Stomach (tissue), 9 donors: Measurements from ENCODE around the gene AWAT2. TPM values are rescaled to one million over a fixed set of nuclear protein-coding genes. Genes with fewer than 3 reads are reported as not detected.

Experiments
- DNase-seq, 2 donors: peaks; one replicate each; pipeline versions ENCODE4 v3.0.0 to v3.0.0-alpha.2; 2013 to 2019
- H3K27ac ChIP-seq, 5 donors: fragments of 200-600 bp in 4 of 5; sonication (generic) in 4 of 5; one replicate each; pipeline ENCODE4 v1.5.1; 2013 to 2019; ENCODE audit warnings: mild to moderate bottlenecking in 1 of 5, moderate library complexity in 1 of 5
- H3K27me3 ChIP-seq, 3 donors: fragments of 200-600 bp; sonication (generic); one replicate each; pipeline ENCODE4 v1.5.1; 2017 to 2019; ENCODE audit warnings: mixed run types in 1 of 3
- H3K36me3 ChIP-seq, 4 donors: fragments of 200-600 bp; sonication (generic); 1 replicate in 3 of 4; 2 replicates in 1 of 4; pipeline ENCODE4 v1.5.1; 2016 to 2019
- H3K4me1 ChIP-seq, 4 donors: fragments of 200-600 bp; sonication (generic); one replicate each; pipeline ENCODE4 v1.5.1; 2016 to 2019
- H3K4me3 ChIP-seq, 4 donors: fragments of 200-600 bp; sonication (generic) in 3 of 4; one replicate each; pipeline ENCODE4 v1.5.1; 2016 to 2019; ENCODE audit warnings: mild to moderate bottlenecking in 1 of 4
- H3K9me3 ChIP-seq, 4 donors: fragments of 200-600 bp; sonication (generic); one replicate each; pipeline ENCODE4 v1.5.1; 2016 to 2019
- EP300 ChIP-seq: sonication (generic); formaldehyde crosslinking; IDR thresholded peaks from one replicate; pipeline ENCODE4 v1.6.1; 2017; ENCODE audit warnings: antibody characterized with exemption
- POLR2A ChIP-seq, 4 donors: fragments of 450-650 bp; IDR thresholded peaks; one replicate each; pipeline ENCODE4 v1.6.1; 2016; ENCODE audit warnings: antibody characterized with exemption in 4 of 4, control low read depth in 2 of 4, mild to moderate bottlenecking in 1 of 4, moderate library complexity in 1 of 4
- POLR2AphosphoS5 ChIP-seq, 3 donors: sonication (generic); formaldehyde crosslinking; IDR thresholded peaks; one replicate each; pipeline ENCODE4 v1.6.1; 2016; ENCODE audit warnings: antibody characterized with exemption in 3 of 3
- WGBS, 5 donors: extraction: QIAGEN DNeasy Blood & Tissue Kit in 3 of 5; methylation state at CpG; one replicate each; pipeline versions ENCODE4 v1.1.5 to v1.1.7; 2013 to 2018; 5-methylcytosine and 5-hydroxymethylcytosine counted together
- intact Hi-C: fragments of 100-400 bp; cut with DNase I; formaldehyde crosslinking; loops from one replicate; pipeline ENCODE4 v1.15.1; 2023; ENCODE audit warnings: low total_unique reads
- polyA plus RNA-seq, 3 donors: library from polyadenylated mRNA; stranded (reverse); fragments of 200-250 nt; gene quantifications; one replicate each; pipeline ENCODE4 v1.2.3, GENCODE V29; 2013
- total RNA-seq, 5 donors: library from RNA; depleted of rRNA; stranded (reverse); fragments of >200 nt; gene quantifications; one replicate each; pipeline versions ENCODE4 v1.1.0 to v1.2.3, GENCODE V29; 2014 to 2016
- TF ChIP-seq, protein P1 (sequence below), 7 experiments: fragments of 450-650 bp in 4 of 7; fragments of 200-600 bp in 3 of 7; sonication (generic) in 3 of 7; IDR thresholded peaks; one replicate each; pipeline ENCODE4 v1.5.1; 2016 to 2019; ENCODE audit warnings: antibody characterized with exemption in 7 of 7, control low read depth in 2 of 7, mild to moderate bottlenecking in 1 of 7
- donor health status: healthy with polysubstance abuse.
- donor health status: Bipolar disorder and iron deficiency.
- donor health status: healthy.

AWAT2 gene
- total and polyA plus RNA-seq, 8 donors: not detected

DNA sequence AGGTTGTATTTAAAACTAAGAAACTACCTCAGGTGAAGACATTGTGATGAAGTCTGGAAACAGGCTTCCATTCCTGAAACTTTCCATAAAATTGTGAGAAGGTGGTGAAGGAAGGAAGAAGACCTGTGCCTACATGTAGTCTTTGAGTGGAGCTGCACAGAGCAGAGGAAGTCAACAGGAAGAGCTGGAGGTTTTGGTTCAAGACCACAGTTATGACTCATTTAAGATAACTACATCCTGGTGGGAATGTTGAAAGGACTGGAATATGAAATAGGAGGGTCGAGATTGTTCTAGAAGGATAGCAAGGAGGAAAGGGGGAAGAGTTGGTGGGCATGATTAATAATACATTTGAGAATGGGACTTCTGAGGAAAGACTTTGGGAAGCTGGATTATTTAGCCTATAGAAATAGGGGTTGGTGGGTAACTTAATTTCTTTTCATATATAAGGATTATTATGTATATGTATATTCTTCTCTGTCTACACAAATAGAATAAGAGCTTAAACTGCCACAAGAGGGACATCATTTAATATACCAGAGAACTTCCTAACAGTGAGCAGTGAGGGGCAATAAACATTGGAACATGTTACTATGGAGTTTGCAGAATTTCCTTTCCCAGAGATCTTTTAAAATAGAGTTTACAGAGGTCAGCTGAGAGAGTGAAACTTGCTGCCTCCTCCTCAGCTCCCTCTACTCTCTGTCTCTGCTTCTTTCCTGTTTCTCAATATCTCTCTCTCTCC is 23.5 kb downstream of the AWAT2 start:
- Histone ChIP-seq H3K4me3 (no peak overlapping the region), H3K36me3 (no peaks in the 10 kb centered on the region), H3K27me3 (no peaks in the 10 kb centered on the region), H3K9me3 (no peaks in the 10 kb centered on the region), H3K27ac (no peak overlapping the region), H3K4me1 (peaks cover 0 to 10% (median 3%) of the 10 kb centered on the region in 4 donors)
- WGBS, 5 donors: 23 to 47% (median 38%) methylated on average over 1 of the region's 1 CpG
- TF ChIP-seq POLR2AphosphoS5 (IDR thresholded peaks at IDR 0.05) (no peak), POLR2A (IDR thresholded peaks at IDR 0.05) (no peak), EP300 (no peak)
- TF ChIP-seq, protein P1, sequence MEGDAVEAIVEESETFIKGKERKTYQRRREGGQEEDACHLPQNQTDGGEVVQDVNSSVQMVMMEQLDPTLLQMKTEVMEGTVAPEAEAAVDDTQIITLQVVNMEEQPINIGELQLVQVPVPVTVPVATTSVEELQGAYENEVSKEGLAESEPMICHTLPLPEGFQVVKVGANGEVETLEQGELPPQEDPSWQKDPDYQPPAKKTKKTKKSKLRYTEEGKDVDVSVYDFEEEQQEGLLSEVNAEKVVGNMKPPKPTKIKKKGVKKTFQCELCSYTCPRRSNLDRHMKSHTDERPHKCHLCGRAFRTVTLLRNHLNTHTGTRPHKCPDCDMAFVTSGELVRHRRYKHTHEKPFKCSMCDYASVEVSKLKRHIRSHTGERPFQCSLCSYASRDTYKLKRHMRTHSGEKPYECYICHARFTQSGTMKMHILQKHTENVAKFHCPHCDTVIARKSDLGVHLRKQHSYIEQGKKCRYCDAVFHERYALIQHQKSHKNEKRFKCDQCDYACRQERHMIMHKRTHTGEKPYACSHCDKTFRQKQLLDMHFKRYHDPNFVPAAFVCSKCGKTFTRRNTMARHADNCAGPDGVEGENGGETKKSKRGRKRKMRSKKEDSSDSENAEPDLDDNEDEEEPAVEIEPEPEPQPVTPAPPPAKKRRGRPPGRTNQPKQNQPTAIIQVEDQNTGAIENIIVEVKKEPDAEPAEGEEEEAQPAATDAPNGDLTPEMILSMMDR (IDR thresholded peaks at IDR 0.05): no peak
- no peak for DNase-seq
- intact Hi-C loops: no loop called here

DNA sequence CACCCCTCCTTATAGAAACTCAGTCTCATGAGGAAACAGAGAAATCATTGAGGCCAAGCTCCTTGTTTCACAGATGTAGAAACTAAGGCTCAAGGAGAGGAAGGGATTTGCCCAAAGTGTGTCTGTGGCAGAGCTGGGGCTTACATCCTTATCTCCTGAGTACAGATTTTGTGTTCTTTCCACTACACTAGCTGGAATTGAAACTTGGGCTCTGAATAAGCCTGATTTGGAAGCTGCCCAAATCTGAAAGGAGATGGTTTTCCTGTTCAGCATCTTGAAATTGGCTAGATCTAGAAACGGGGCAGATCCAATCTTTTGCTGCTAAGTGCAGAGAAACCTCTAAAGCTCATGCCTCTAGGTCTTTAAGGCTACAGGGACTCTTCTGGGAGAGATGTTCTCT is 24.3 kb downstream of the AWAT2 start:
- intact Hi-C loops: no loop called here
- H3K27ac ChIP-seq: no peak overlapping the region
- no peaks in the 10 kb centered on the region for H3K36me3 ChIP-seq
- no peaks in the 10 kb centered on the region for H3K9me3 ChIP-seq
- H3K27me3 ChIP-seq: no peaks in the 10 kb centered on the region
- peak in 1 of 2 donors; percentile 35 for DNase-seq
- 0 to 19% (median 11%) methylated on average over 1 of the region's 1 CpG for WGBS, 5 donors
- no peak for TF ChIP-seq POLR2A (IDR thresholded peaks at IDR 0.05)
- no peak for TF ChIP-seq POLR2AphosphoS5 (IDR thresholded peaks at IDR 0.05)
- peaks cover 0 to 10% (median 3%) of the 10 kb centered on the region in 4 donors for H3K4me1 ChIP-seq
- no peak overlapping the region for H3K4me3 ChIP-seq

DNA sequence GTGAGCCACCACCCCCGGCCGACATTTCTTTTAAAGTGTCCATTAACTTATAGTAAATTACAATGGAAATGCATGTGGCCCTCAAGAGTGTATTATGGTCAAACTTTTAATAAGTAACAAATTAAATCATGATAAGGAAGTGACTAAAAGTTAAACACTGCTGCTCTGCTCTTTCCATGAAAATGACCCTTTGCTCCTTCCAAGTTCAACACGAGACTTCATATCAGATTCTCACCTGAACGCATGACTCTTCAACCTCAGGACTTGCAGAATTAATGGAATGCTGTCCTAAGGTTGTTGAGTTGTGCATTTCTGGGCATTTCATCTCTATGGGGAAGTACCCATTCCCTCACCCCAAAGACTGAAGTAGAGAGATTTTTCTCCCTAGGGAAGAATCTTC is 27.1 kb downstream of the AWAT2 start:
- WGBS, 5 donors: 37 to 75% (median 63%) methylated on average over 4 of the region's 4 CpGs
- no peak overlapping the region for H3K4me3 ChIP-seq
- H3K27me3 ChIP-seq: no peaks in the 10 kb centered on the region
- H3K27ac ChIP-seq: peak overlapping the region; percentile 7 to 70 (median 35)
- no peaks in the 10 kb centered on the region for H3K36me3 ChIP-seq
- peaks cover 0 to 9% (median 0%) of the 10 kb centered on the region in 4 donors for H3K9me3 ChIP-seq
- intact Hi-C loops: no loop called here
- H3K4me1 ChIP-seq: peaks cover 0 to 10% (median 3%) of the 10 kb centered on the region in 4 donors
- peak in 1 of 2 donors; percentile 39 for DNase-seq
- no peak for TF ChIP-seq EP300
- TF ChIP-seq POLR2AphosphoS5 (IDR thresholded peaks at IDR 0.05): peak in 1 of 3 donors; percentile 52

DNA sequence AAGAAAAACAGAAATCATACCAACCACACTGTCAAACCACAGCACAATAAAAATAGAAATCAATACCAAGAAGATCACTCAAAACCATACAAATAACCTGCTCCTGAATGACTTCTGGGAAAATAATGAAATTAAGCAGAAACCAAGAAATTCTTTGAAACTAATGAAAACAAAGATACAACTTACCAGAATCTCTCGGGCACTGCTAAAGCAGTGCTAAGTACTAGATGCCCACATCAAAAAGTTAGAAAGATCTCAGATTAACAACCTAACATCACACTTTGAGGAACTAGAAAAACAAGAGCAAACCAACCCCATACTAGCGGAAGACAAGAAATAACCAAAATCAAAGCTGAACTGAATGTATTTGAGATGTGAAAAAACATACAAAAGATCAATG is 33.2 kb downstream of the AWAT2 start:
- DNase-seq: no peak
- 79 to 95% (median 89%) methylated on average over 2 of the region's 2 CpGs for whole genome bisulfite sequencing, 5 donors
- Histone ChIP-seq H3K4me1 (peaks cover 0 to 7% (median 0%) of the 10 kb centered on the region in 4 donors), H3K9me3 (peaks cover 0 to 12% (median 0%) of the 10 kb centered on the region in 4 donors), H3K27me3 (peaks cover 0 to 8% (median 6%) of the 10 kb centered on the region in 3 donors), H3K36me3 (no peaks in the 10 kb centered on the region), H3K4me3 (no peak overlapping the region), H3K27ac (no peak overlapping the region)
- TF ChIP-seq EP300: no peak
- TF ChIP-seq, protein P1 (IDR thresholded peaks at IDR 0.05): no peak
- TF ChIP-seq POLR2AphosphoS5 (IDR thresholded peaks at IDR 0.05): no peak
- TF ChIP-seq POLR2A (IDR thresholded peaks at IDR 0.05): no peak
- intact Hi-C loops: no loop called here

DNA sequence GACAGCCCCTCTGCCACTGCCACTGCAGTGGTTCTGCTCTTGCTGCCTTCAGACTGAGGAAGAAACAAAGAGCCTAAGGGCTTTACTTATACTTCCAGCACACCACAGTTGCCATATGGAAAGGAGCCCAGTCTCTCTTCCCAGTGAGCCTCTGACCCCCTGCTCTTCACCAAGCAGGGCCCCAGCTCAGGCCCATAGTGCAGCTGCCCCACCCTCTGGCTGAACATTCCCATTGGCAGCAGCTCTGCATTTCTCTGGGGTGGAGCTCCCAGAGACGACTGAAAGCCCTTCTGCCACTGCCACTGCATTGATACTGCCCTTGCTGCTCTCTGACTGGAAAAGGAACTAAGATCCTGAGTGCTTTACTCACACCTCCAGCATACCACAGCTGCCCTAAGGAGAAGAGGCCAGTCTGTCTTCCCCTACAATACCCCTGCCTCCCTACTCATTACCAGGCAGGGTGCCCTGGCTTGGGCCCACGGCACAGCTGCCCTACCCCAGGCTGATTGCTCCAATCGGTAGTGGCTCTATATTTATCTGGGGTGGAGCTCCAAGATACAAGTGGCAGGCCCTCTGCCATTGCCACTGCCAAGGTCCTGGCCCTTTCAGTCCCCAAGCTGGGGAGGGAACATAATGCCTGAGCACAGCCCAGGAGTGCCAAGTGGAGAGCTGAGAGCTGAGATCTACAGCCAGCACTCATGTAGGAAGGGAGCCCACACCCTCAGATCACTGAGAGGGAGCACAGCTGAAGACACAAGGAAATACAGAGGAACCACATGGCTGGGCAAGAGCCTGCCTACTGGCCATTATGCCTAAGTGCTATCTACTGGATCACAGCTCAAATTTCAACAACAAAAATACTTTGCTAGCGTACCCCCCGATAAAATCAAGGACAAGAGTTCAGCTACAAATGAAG is 36.0 kb downstream of the AWAT2 start:
- intact Hi-C loops: no loop called here
- no peaks in the 10 kb centered on the region for H3K36me3 ChIP-seq
- peaks cover 0 to 7% (median 0%) of the 10 kb centered on the region in 4 donors for H3K4me1 ChIP-seq
- H3K27ac ChIP-seq: peak overlapping the region; percentile 49 to 68 (median 52)
- WGBS, 5 donors: 22 to 48% (median 41%) methylated on average over 3 to 5 of the region's 5 CpGs
- H3K27me3 ChIP-seq: peaks cover 0 to 8% (median 6%) of the 10 kb centered on the region in 3 donors
- TF ChIP-seq, protein P1 (IDR thresholded peaks at IDR 0.05): no peak
- no peak for TF ChIP-seq POLR2A (IDR thresholded peaks at IDR 0.05)
- no peak for TF ChIP-seq EP300
- no peak for TF ChIP-seq POLR2AphosphoS5 (IDR thresholded peaks at IDR 0.05)
- peaks cover 0 to 12% (median 0%) of the 10 kb centered on the region in 4 donors for H3K9me3 ChIP-seq
- H3K4me3 ChIP-seq: no peak overlapping the region
- peak; percentile 60 to 69 for DNase-seq
